ENCODE results near the gene PRELID1.

PRELID1 gene

GRCh38 chr5:177314376-177315342 lies 11.1 kb downstream of the PRELID1 start:
- no peaks in the 10 kb centered on the region for H3K27me3 ChIP-seq (ENCODE audit: insufficient read depth, low read depth)
- no peak overlapping the region for H3K9ac ChIP-seq
- TF ChIP-seq, protein P1, sequence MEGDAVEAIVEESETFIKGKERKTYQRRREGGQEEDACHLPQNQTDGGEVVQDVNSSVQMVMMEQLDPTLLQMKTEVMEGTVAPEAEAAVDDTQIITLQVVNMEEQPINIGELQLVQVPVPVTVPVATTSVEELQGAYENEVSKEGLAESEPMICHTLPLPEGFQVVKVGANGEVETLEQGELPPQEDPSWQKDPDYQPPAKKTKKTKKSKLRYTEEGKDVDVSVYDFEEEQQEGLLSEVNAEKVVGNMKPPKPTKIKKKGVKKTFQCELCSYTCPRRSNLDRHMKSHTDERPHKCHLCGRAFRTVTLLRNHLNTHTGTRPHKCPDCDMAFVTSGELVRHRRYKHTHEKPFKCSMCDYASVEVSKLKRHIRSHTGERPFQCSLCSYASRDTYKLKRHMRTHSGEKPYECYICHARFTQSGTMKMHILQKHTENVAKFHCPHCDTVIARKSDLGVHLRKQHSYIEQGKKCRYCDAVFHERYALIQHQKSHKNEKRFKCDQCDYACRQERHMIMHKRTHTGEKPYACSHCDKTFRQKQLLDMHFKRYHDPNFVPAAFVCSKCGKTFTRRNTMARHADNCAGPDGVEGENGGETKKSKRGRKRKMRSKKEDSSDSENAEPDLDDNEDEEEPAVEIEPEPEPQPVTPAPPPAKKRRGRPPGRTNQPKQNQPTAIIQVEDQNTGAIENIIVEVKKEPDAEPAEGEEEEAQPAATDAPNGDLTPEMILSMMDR (conservative IDR thresholded peaks at IDR 0.05; ENCODE audit: low read depth, low read length): no peak
- H3K36me3 ChIP-seq (ENCODE audit: insufficient read depth): no peaks in the 10 kb centered on the region
- no peak overlapping the region for H3K4me2 ChIP-seq
- peaks cover 14% of the 10 kb centered on the region for H3K4me1 ChIP-seq (ENCODE audit: low read depth, poor library complexity, severe bottlenecking)
- H3K79me2 ChIP-seq (ENCODE audit: insufficient read depth, low read depth): no peaks in the 10 kb centered on the region
- no peak overlapping the region for H3K4me3 ChIP-seq (IDR thresholded peaks at IDR 0.05; ENCODE audit: insufficient read depth, low read depth, low read length)
- H2AFZ ChIP-seq (ENCODE audit: low read depth): no peak overlapping the region
- no peak overlapping the region for H3K27ac ChIP-seq
- no peaks in the 10 kb centered on the region for H4K20me1 ChIP-seq (ENCODE audit: insufficient read depth)

GRCh38 chr5:177315411-177315810 lies 11.8 kb downstream of the PRELID1 start:
- H3K4me3 ChIP-seq (IDR thresholded peaks at IDR 0.05; ENCODE audit: insufficient read depth, low read depth, low read length): no peak overlapping the region
- H4K20me1 ChIP-seq (ENCODE audit: insufficient read depth): no peaks in the 10 kb centered on the region
- TF ChIP-seq, protein P1 (conservative IDR thresholded peaks at IDR 0.05; ENCODE audit: low read depth, low read length): no peak
- H3K9ac ChIP-seq: no peak overlapping the region
- H3K36me3 ChIP-seq (ENCODE audit: insufficient read depth): no peaks in the 10 kb centered on the region
- no peaks in the 10 kb centered on the region for H3K27me3 ChIP-seq (ENCODE audit: insufficient read depth, low read depth)
- H3K4me1 ChIP-seq (ENCODE audit: low read depth, poor library complexity, severe bottlenecking): peaks cover 8% of the 10 kb centered on the region
- no peak overlapping the region for H2AFZ ChIP-seq (ENCODE audit: low read depth)
- no peak overlapping the region for H3K27ac ChIP-seq
- no peaks in the 10 kb centered on the region for H3K79me2 ChIP-seq (ENCODE audit: insufficient read depth, low read depth)
- no peak overlapping the region for H3K4me2 ChIP-seq

DNA sequence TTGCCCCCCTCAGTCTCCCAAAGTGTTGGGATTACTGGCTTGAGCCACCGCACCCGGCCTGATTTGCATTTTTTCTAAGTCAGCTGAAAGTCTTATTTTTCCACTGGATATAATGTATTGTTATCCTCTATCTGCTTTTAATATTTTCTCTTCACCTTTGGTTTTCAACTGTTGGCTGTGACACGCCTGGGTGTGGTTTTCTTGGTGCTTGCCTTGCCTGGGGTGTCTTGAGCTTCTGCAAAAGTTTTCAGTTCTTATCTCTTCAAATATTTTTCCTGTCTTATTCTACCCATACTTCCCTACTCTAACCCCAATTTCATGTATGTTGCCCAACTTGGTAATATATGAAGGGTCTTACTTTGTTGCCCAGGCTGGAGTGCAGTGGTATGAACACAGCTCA lies 12.4 kb downstream of the PRELID1 start:
- Histone ChIP-seq H3K4me1 (ENCODE audit: low read depth, poor library complexity, severe bottlenecking) (peaks cover 4% of the 10 kb centered on the region), H3K9ac (no peak overlapping the region), H3K27me3 (ENCODE audit: insufficient read depth, low read depth) (no peaks in the 10 kb centered on the region), H4K20me1 (ENCODE audit: insufficient read depth) (no peaks in the 10 kb centered on the region), H3K4me3 (IDR thresholded peaks at IDR 0.05; ENCODE audit: insufficient read depth, low read depth, low read length) (no peak overlapping the region), H3K36me3 (ENCODE audit: insufficient read depth) (no peaks in the 10 kb centered on the region), H3K27ac (no peak overlapping the region), H3K79me2 (ENCODE audit: insufficient read depth, low read depth) (no peaks in the 10 kb centered on the region), H2AFZ (ENCODE audit: low read depth) (no peak overlapping the region), H3K4me2 (no peak overlapping the region)
- TF ChIP-seq, protein P1 (conservative IDR thresholded peaks at IDR 0.05; ENCODE audit: low read depth, low read length): no peak

GRCh38 chr5:177317959-177318377 lies 14.4 kb downstream of the PRELID1 start:
- Histone ChIP-seq H3K9ac (no peak overlapping the region), H4K20me1 (ENCODE audit: insufficient read depth) (no peaks in the 10 kb centered on the region), H3K4me2 (no peak overlapping the region), H3K79me2 (ENCODE audit: insufficient read depth, low read depth) (no peaks in the 10 kb centered on the region), H3K27me3 (ENCODE audit: insufficient read depth, low read depth) (no peaks in the 10 kb centered on the region), H2AFZ (ENCODE audit: low read depth) (no peak overlapping the region), H3K4me3 (IDR thresholded peaks at IDR 0.05; ENCODE audit: insufficient read depth, low read depth, low read length) (no peak overlapping the region), H3K36me3 (ENCODE audit: insufficient read depth) (no peaks in the 10 kb centered on the region), H3K27ac (no peak overlapping the region), H3K4me1 (ENCODE audit: low read depth, poor library complexity, severe bottlenecking) (peaks cover 4% of the 10 kb centered on the region)
- TF ChIP-seq, protein P1 (conservative IDR thresholded peaks at IDR 0.05; ENCODE audit: low read depth, low read length): peak; percentile 87

Measured in KMS-11 (cell line).